Measurements from ENCODE around the gene USP22.
"Not testable (repeated sequence)": the region's sequence is repeated elsewhere in the genome, so short reads cannot be mapped to it uniquely, and the experiment has no call there.

The USP22 gene

GRCh38 chr17:20991276-20992037 is 51.4 kb downstream of the USP22 start:
- in situ Hi-C loops (cut with MboI; ENCODE audit: low sequenced_read_pairs) = no loop called here

- in situ Hi-C loops (cut with MboI; ENCODE audit: low sequenced_read_pairs) = no loop called here
Measured at GRCh38 chr17:20989991-20990855, 52.6 kb downstream of the USP22 start.

DNA sequence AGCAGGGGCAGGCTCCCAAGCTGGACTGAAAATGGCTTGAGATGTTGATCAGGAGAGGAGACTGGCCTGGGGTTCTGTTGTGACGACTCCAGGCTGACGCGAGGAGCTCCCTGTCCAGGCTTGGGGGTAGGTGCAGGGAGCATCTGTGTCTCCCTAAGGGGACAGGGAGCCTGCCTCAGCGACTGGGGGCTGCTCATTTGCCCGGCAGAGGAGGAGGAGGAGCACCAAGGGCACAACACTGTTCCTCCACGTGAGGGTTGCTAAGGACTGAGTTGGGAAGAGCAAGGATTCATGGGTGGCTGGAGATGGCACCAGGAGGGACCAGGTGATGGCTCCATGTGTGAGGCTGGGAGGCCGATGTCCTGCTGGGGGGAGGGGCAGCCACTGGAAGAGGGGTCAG is 53.3 kb downstream of the USP22 start:
- in situ Hi-C loops (cut with MboI; ENCODE audit: low sequenced_read_pairs) = no loop called here

- in situ Hi-C loops (cut with MboI; ENCODE audit: low sequenced_read_pairs) = no loop called here
Measured at GRCh38 chr17:20988896-20989295, 53.9 kb downstream of the USP22 start.

DNA sequence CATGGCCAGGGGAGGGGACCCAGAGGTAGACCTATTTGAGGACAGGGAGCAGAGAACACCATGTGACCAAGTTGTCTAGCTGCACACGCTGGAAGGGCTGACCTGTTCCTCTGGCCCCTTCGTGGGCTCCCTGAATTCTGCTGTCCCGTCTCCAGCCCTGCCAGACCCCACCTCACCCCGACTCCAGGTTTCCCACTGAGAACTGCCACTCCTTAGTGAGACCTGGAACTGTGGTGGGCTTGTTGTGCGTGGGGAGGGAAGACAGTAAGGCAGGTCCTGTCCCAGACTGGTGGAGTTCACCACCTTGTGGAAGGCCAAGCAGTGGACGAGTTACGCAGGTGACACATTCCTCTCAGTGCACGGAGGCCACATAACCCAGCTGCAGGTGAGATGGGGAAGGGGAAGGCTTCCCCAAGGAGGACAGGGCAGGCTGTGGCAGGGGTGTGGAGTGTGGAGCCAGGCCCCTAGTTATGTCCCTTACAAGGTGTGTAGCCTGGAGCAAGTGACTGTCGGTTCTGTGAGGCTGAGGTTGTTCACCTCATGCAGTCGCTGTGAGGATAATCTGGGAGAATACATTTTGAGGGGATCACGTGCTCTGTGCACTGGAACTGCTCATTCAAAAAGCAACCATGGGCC is 54.7 kb downstream of the USP22 start:
- in situ Hi-C loops (cut with MboI; ENCODE audit: low sequenced_read_pairs) = no loop called here

- in situ Hi-C loops (cut with MboI; ENCODE audit: low sequenced_read_pairs) = no loop called here
Measured at GRCh38 chr17:20987511-20987910, 55.3 kb downstream of the USP22 start.

- in situ Hi-C loops (cut with MboI; ENCODE audit: low sequenced_read_pairs) = no loop called here
Measured at GRCh38 chr17:20986767-20987510, 55.9 kb downstream of the USP22 start.

DNA sequence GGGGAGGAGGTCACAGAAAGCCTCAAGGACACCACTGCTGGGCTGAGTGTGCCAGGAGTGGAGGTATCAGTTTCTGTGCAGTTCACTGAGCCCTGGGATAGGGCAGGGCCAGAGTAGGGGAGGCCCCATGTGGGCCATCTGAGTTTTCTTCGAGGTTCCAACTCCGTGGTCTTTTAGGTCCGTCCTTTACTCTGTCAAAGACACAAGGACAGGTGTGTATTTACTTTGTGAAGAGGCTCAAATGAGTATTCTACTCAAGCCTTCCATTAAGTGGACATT is 59.5 kb downstream of the USP22 start:
- in situ Hi-C loops (cut with MboI; ENCODE audit: low sequenced_read_pairs) = no loop called here

DNA sequence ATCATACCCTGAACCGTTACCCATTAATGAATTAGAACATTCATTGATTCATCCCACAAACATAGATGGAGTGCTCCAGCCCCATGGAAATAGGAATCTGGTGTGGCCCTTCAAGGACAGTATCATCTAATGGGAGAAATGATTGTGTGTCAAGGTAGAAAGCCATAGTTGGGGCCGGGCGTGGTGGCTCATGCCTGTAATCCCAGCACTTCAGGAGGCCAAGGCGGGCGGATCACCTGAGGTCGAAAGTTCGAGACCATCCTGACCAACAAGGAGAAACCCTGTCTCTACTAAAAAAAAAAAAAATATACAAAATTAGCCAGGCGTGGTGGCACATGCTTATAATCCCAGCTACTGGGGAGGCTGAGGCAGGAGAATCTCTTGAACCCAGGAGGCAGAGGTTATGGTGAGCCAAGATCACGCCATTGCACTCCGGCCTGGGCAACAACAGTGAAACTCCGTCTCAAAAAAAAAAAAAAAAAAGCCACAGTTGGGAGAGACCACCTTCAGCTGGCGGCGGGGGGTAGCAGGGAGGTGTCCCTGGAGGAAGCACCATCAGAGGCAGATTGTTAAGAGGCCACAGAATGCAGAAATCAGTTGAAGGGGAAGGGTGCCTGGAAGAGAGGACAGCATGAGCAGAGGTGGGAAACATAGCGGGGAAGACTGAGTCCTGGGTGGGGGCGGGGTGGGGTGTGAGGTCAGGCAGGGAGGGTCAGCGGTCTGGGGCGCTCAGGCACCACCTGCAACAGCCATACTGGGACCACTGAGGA is 60.0 kb downstream of the USP22 start:
- in situ Hi-C loops (cut with MboI; ENCODE audit: low sequenced_read_pairs) = no loop called here

DNA sequence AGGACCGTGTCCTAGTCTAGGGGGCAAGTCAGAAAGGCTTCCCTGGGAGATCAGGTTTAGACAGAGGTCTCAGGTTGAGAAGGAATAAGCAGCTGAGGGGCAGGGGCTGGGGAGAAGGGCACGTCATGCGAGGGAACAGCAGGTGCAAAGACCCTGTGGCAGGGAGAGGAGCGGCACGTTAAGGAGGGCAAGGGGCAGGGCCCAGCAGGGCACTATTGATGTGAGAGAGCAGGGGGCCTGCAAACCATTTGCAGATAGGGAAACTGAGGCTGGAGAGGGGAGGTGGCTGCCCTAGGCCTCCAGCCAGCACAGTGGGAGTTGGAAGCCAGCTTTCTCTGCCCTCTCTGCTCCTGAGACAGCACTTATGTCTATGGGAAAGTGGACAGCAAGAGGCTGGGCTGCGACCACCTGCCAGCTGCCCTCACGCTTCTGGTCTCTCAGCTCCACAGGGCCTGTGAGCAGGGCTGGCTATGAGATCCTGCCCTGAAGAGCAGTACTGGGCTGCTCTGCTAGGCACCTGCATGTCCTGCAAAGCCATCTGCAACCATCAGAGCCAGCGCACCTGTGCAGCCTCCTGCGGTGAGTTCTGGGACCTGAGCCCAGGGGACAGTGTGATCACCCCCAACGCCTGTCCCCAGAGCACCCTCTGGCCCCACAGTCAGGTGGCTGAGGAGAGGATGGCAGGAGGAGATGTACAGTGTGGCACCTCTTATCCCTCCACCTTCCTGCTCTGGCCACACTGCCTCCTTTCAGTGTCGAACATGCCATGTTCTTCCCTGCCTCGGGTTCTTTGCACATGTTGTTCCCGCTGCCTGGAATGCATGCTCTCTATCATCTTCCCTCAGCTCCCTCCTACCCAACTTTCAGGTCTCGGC is 61.5 kb downstream of the USP22 start:
- in situ Hi-C loops (cut with MboI; ENCODE audit: low sequenced_read_pairs) = no loop called here

- in situ Hi-C loops (cut with MboI; ENCODE audit: low sequenced_read_pairs) = no loop called here
Measured at GRCh38 chr17:20979792-20980083, 63.1 kb downstream of the USP22 start.

GRCh38 chr17:20979007-20979791 is 63.6 kb downstream of the USP22 start:
- in situ Hi-C loops (cut with MboI; ENCODE audit: low sequenced_read_pairs) = not testable (repeated sequence)

GRCh38 chr17:20977609-20978253 is 65.1 kb downstream of the USP22 start:
- in situ Hi-C loops (cut with MboI; ENCODE audit: low sequenced_read_pairs) = not testable (repeated sequence)

- in situ Hi-C loops (cut with MboI; ENCODE audit: low sequenced_read_pairs) = no loop called here
Measured at GRCh38 chr17:20975566-20975965, 67.2 kb downstream of the USP22 start.

DNA sequence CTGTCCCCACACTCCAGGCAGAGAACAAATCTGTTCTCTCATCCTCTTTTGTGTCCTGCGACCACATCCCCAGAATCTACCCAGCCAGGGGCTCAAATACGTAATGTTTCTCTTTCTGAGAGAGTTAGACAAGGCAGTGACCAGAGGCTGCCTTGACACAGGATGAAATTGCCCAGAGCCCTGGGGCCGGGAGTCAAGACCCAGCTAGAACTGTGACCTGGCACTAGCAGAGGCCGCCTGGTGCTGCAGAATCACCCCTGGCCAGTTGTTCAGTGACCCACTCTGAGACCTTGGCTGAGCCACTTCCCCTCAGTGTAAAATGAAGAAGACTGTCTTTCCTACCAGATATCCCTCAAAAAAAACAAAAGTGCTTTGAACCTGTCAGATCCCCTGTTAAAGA is 72.5 kb downstream of the USP22 start:
- in situ Hi-C loops (cut with MboI; ENCODE audit: low sequenced_read_pairs) = no loop called here

DNA sequence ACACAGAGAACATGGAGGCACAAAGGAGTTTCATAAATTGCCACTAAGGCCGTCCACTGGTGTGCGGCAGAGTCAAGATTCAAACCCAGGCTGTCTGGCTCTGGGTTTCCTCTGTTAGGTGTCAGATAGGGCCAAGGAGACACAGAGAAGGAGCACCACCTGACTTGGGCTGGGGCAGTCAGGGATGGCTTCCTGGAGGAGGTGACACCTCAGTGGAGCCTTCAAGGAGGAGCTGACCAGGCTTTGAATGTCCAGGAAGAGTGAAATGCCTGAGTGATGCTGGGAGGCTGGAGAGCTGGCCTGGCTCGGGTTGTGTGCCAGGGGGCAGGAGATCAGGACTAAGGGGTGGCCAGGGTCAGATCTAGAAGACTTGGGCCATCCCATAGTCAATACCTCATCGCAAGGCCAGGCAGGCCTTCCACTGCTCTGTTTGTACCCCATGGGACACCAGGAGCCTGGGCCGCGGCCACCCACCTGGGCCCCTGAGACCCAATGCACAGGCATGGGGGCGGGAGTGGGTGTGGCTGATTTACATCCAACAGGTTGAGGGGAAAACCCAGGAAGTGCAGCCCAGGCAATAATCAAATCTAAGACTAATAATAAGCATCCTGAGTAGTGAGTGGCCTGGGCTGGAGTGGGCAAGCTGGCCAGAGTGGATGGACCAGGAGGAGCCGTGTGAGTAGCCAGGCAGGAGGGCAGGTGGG is 73.7 kb downstream of the USP22 start:
- in situ Hi-C loops (cut with MboI; ENCODE audit: low sequenced_read_pairs) = no loop called here

- in situ Hi-C loops (cut with MboI; ENCODE audit: low sequenced_read_pairs) = no loop called here
Measured at GRCh38 chr17:20967776-20968175, 75.0 kb downstream of the USP22 start.

GRCh38 chr17:20966870-20967269 is 75.9 kb downstream of the USP22 start:
- in situ Hi-C loops (cut with MboI; ENCODE audit: low sequenced_read_pairs) = no loop called here
